Esophagus squamous epithelium (tissue), 5 donors: ENCODE measurements around the gene MARCHF9. TPM values are rescaled to one million over a fixed set of nuclear protein-coding genes. Genes with fewer than 3 reads are reported as not detected.

Experiments used
- DNase-seq: peaks from one replicate; lab custom pipeline; 2025; lab: John Stamatoyannopoulos, UW
- H3K27ac ChIP-seq, 4 donors: fragments of 200-600 bp; sonication (generic); one replicate each; pipeline ENCODE4 v1.5.1; 2016 to 2019; ENCODE audit warnings: mild to moderate bottlenecking in 1 of 4
- H3K27me3 ChIP-seq, 4 donors: fragments of 200-600 bp; sonication (generic); 1 replicate in 3 of 4; 2 replicates in 1 of 4; pipeline versions ENCODE4 v1.5.1 to v1.6.0; 2017 to 2021; ENCODE audit warnings: antibody characterized with exemption in 1 of 4
- H3K36me3 ChIP-seq, 3 donors: fragments of 200-600 bp; sonication (generic); one replicate each; pipeline ENCODE4 v1.5.1; 2016 to 2019
- H3K4me1 ChIP-seq, 3 donors: fragments of 200-600 bp; sonication (generic); one replicate each; pipeline ENCODE4 v1.5.1; 2017 to 2019
- H3K4me3 ChIP-seq, 4 donors: fragments of 200-600 bp; sonication (generic); 1 replicate in 3 of 4; 2 replicates in 1 of 4; pipeline ENCODE4 v1.5.1; 2016 to 2019; ENCODE audit warnings: mild to moderate bottlenecking in 2 of 4, moderate library complexity in 1 of 4
- H3K9me3 ChIP-seq, 3 donors: fragments of 200-600 bp; sonication (generic); one replicate each; pipeline ENCODE4 v1.5.1; 2016 to 2019
- POLR2A ChIP-seq, 4 donors: fragments of 450-650 bp; IDR thresholded peaks; one replicate each; pipeline ENCODE4 v1.6.1; 2017; ENCODE audit warnings: antibody characterized with exemption in 4 of 4, mild to moderate bottlenecking in 4 of 4, moderate library complexity in 3 of 4
- WGBS, 2 donors: methylation state at CpG; one replicate each; pipeline ENCODE4 v1.1.5; 2018; 5-methylcytosine and 5-hydroxymethylcytosine counted together
- intact Hi-C: fragments of 100-400 bp; cut with DNase I; formaldehyde crosslinking; loops from one replicate; pipeline ENCODE4 v1.15.0; 2022
- total RNA-seq, 4 donors: library from RNA; depleted of rRNA; stranded (reverse); fragments of >200 nt; gene quantifications; one replicate each; pipeline ENCODE4 v1.1.0, GENCODE V29; 2016
- TF ChIP-seq, protein P1 (sequence below), 6 experiments: fragments of 450-650 bp in 4 of 6; fragments of 200-600 bp in 2 of 6; sonication (generic) in 2 of 6; IDR thresholded peaks; one replicate each; pipeline ENCODE4 v1.5.1; 2016 to 2019; ENCODE audit warnings: antibody characterized with exemption in 6 of 6, mild to moderate bottlenecking in 4 of 6, moderate library complexity in 4 of 6
- donor health status: DM: yes; HTN: yes; CAD: no.

MARCHF9 gene
- total RNA-seq, 4 donors from 2014 or later: 3.6 to 8.4 (median 5.3) TPM

DNA sequence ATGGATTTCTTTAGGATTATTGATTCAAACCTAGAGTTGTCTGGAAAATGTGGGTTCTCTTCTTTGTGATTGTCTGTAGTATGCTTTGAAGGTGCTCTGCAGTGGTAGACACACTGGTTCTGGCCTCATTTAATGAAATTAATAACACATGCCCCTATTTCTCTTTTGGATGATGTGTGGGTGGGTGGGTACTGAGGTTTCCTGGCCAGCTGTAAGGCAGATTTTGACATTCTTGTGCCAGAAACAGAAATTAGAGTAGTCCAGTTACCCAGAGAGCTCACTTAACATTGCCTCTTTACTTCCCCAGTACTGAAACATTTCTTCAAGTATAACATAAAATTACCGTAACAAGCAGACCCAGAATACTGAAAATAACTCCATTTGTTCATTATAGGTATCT lies 42.1 kb downstream of the MARCHF9 start:
- no peak for DNase-seq
- WGBS, 2 donors: 96 to 100% methylated on average over 1 of the region's 1 CpG
- TF ChIP-seq, protein P1, sequence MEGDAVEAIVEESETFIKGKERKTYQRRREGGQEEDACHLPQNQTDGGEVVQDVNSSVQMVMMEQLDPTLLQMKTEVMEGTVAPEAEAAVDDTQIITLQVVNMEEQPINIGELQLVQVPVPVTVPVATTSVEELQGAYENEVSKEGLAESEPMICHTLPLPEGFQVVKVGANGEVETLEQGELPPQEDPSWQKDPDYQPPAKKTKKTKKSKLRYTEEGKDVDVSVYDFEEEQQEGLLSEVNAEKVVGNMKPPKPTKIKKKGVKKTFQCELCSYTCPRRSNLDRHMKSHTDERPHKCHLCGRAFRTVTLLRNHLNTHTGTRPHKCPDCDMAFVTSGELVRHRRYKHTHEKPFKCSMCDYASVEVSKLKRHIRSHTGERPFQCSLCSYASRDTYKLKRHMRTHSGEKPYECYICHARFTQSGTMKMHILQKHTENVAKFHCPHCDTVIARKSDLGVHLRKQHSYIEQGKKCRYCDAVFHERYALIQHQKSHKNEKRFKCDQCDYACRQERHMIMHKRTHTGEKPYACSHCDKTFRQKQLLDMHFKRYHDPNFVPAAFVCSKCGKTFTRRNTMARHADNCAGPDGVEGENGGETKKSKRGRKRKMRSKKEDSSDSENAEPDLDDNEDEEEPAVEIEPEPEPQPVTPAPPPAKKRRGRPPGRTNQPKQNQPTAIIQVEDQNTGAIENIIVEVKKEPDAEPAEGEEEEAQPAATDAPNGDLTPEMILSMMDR (IDR thresholded peaks at IDR 0.05): no peak
- no peak for TF ChIP-seq POLR2A (IDR thresholded peaks at IDR 0.05)
- H3K9me3 ChIP-seq: no peaks in the 10 kb centered on the region
- H3K27me3 ChIP-seq: no peaks in the 10 kb centered on the region
- intact Hi-C loops: no loop called here
- H3K4me3 ChIP-seq: no peak overlapping the region
- H3K27ac ChIP-seq: no peak overlapping the region
- H3K4me1 ChIP-seq: peaks cover 0 to 24% (median 0%) of the 10 kb centered on the region in 3 donors
- H3K36me3 ChIP-seq: peaks cover 8 to 100% (median 38%) of the 10 kb centered on the region in 3 donors

DNA sequence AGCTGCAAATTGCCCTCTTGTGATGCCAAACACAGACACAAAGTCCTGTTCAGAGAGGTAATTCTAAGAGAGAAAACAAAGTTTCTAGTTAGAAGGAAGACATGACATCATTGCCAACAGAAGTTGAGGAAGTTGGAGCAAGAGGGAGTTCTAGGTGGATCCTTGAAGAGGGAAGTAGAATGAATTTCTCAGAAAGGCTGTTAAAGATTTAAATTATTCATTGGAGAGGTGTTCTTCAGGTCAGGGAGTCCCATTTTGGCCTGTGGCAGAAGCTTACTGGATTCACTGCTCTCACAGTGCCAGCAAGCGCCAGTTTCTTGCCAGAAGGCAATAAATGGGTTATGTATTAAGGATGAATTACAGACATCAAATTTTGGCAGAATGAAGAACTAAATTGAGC lies 43.0 kb downstream of the MARCHF9 start:
- TF ChIP-seq POLR2A (IDR thresholded peaks at IDR 0.05): no peak
- TF ChIP-seq, protein P1 (IDR thresholded peaks at IDR 0.05): no peak
- no peak for DNase-seq
- Histone ChIP-seq H3K36me3 (peaks cover 8 to 100% (median 38%) of the 10 kb centered on the region in 3 donors), H3K4me1 (peaks cover 0 to 24% (median 0%) of the 10 kb centered on the region in 3 donors), H3K27ac (no peak overlapping the region), H3K9me3 (no peaks in the 10 kb centered on the region), H3K4me3 (no peak overlapping the region), H3K27me3 (no peaks in the 10 kb centered on the region)
- 64 to 85% methylated on average over 1 of the region's 1 CpG for WGBS, 2 donors
- intact Hi-C loops: no loop called here

DNA sequence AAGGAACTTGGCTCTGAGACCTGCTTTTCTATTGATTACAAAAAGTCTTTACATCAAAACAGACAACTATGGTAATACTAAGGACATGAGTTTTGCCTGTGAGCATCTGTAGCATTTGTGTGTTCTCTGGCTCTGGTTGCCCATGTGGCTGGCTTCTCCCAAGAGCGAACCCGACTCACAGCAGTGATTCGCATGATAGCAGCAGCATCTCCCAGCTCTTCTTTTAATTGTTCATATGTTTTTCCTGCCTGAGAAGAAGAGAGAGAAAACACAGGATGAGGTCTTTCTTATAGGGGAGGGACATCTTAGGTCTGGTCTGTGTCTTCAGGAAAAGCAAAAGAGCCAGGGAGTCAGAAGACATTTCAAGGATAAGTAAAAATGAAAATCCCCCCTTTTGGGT lies 46.1 kb downstream of the MARCHF9 start:
- H3K27me3 ChIP-seq: no peaks in the 10 kb centered on the region
- no peak overlapping the region for H3K27ac ChIP-seq
- H3K4me1 ChIP-seq: peaks cover 0 to 7% (median 0%) of the 10 kb centered on the region in 3 donors
- H3K9me3 ChIP-seq: no peaks in the 10 kb centered on the region
- H3K4me3 ChIP-seq: no peak overlapping the region
- DNase-seq: no peak
- intact Hi-C loops: no loop called here
- H3K36me3 ChIP-seq: peaks cover 4 to 95% (median 34%) of the 10 kb centered on the region in 3 donors
- WGBS, 2 donors: 85 to 95% methylated on average over 3 of the region's 3 CpGs
- TF ChIP-seq, protein P1 (IDR thresholded peaks at IDR 0.05): no peak
- TF ChIP-seq POLR2A (IDR thresholded peaks at IDR 0.05): no peak

DNA sequence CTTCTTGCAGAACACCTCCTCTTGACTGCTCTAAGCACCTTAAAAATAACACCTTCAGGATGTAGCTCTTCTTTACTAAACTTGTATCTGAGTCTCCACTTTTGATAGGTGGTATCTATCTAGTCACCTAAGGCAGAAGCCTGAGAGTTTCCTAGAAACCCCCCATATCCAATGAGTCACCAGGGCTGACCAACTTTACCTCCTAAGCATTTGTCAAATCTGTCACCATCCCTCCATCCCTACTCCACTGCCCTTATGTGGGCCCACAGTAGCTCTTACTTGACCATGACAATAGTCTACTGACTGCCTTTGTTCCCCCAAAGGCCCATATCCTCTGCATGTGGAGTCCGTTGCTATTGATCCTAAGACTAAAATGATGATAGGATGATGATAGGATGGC lies 47.7 kb downstream of the MARCHF9 start:
- peaks cover 0 to 7% (median 0%) of the 10 kb centered on the region in 3 donors for H3K4me1 ChIP-seq
- TF ChIP-seq, protein P1 (IDR thresholded peaks at IDR 0.05): no peak
- no peaks in the 10 kb centered on the region for H3K9me3 ChIP-seq
- 67% methylated on average over 1 of the region's 1 CpG; no CpG with 5 or more reads in 1 of the 2 donors for WGBS, 2 donors
- H3K4me3 ChIP-seq: no peak overlapping the region
- no peak for DNase-seq
- H3K36me3 ChIP-seq: peaks cover 4 to 95% (median 42%) of the 10 kb centered on the region in 3 donors
- intact Hi-C loops: no loop called here
- H3K27me3 ChIP-seq: no peaks in the 10 kb centered on the region
- no peak overlapping the region for H3K27ac ChIP-seq

DNA sequence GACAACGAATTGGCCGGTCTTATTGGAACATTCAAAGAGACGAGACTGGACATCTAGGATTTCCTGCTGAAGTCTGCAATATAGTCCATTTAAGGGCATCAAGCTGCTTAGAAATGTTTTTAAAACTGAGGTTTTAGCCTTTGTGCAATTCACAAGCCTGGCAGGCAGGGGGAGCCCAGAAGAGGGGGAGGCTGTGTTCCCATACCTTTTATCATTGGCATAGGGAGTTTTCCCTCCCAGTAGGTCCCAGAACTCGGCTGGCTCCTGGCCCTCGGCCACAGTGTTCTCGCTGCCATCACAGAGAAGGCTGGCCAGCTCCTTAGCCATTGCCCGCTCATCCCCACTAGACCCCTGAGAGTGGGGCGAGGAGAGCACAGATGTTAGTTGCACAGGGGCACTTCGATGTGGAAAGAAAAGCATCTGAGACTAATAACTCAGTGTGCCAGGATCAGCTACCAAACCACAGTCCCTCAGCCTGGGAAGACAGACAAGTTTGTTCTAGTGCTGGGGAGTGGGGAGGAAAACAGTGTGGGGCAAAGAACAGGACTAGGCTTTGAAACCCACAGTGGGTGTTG lies 48.5 kb downstream of the MARCHF9 start:
- DNase-seq: no peak
- TF ChIP-seq, protein P1 (IDR thresholded peaks at IDR 0.05): peak; percentile 42 to 85 (median 74)
- no peak for TF ChIP-seq POLR2A (IDR thresholded peaks at IDR 0.05)
- no peaks in the 10 kb centered on the region for H3K9me3 ChIP-seq
- H3K27me3 ChIP-seq: no peaks in the 10 kb centered on the region
- H3K27ac ChIP-seq: peak overlapping the region in 1 of 4 donors; percentile 29
- WGBS, 2 donors: 40 to 59% methylated on average over 5 to 6 of the region's 9 CpGs
- intact Hi-C loops: no loop called here
- H3K4me1 ChIP-seq: peaks cover 0 to 7% (median 0%) of the 10 kb centered on the region in 3 donors
- H3K36me3 ChIP-seq: peaks cover 4 to 95% (median 47%) of the 10 kb centered on the region in 3 donors
- no peak overlapping the region for H3K4me3 ChIP-seq
